PC-3 (cell line): ENCODE measurements around the gene KAT7. TPM values are rescaled to one million over a fixed set of nuclear protein-coding genes. Genes with fewer than 3 reads are reported as not detected.

Experiments
- ATAC-seq: fragments of 200-7000 bp; cut with Tn5 transposase; 2 replicates; pipeline ENCODE4 v1.9.1; 2020; ENCODE audit warnings: mild to moderate bottlenecking, moderate library complexity
- BruUV-seq: library from RNA; stranded (reverse); fragments of 400-500 nt; replicated peaks from 2 replicates; lab custom pipeline; 2021; lab: Mats Ljungman, UMichigan
- CTCF ChIA-PET: fragments of 300-600 bp; sonication (Branson Sonifier 250); formaldehyde crosslinking; loops from one replicate; lab custom pipeline; 2022; ENCODE audit warnings: antibody characterized with exemption; lab: Charles Lee
- POLR2A ChIA-PET: fragments of 300-600 bp; sonication (Branson Sonifier 250); formaldehyde crosslinking; loops from one replicate; lab custom pipeline; 2022; ENCODE audit warnings: antibody characterized with exemption; ENCODE audit not compliant: unreplicated experiment; lab: Charles Lee
- DNase-seq: peaks from one replicate; pipeline ENCODE4 v3.0.0-alpha.2; 2015
- H2AFZ ChIP-seq: fragments of 300-600 bp; sonication (generic); 2 replicates; pipeline ENCODE4 v1.6.0; 2016; ENCODE audit warnings: antibody characterized with exemption, low read length
- H3F3A ChIP-seq: fragments of 300-600 bp; sonication (generic); one replicate; pipeline ENCODE4 v1.6.0; 2017; ENCODE audit warnings: antibody characterized with exemption, low read length, control low read depth, mild to moderate bottlenecking; ENCODE audit not compliant: unreplicated experiment
- H3K27ac ChIP-seq: fragments of 300-600 bp; sonication (generic); 2 replicates; pipeline ENCODE4 v1.5.1; 2016; ENCODE audit warnings: mild to moderate bottlenecking, low read length
- H3K27me3 ChIP-seq: fragments of 300-600 bp; sonication (generic); 2 replicates; pipeline ENCODE4 v1.6.1; 2016; ENCODE audit warnings: low read length, mixed read lengths
- H3K36me3 ChIP-seq: fragments of 300-600 bp; sonication (generic); 2 replicates; pipeline ENCODE4 v1.6.1; 2016; ENCODE audit warnings: low read depth, mixed run types, low read length, mixed read lengths
- H3K4me1 ChIP-seq: fragments of 300-600 bp; sonication (generic); 2 replicates; pipeline ENCODE4 v1.5.1; 2016; ENCODE audit warnings: low read length; ENCODE audit not compliant: insufficient read depth
- H3K4me2 ChIP-seq: fragments of 300-600 bp; sonication (generic); 2 replicates; pipeline ENCODE4 v1.6.0; 2016; ENCODE audit warnings: low read length
- H3K4me3 ChIP-seq: fragments of 300-600 bp; sonication (generic); 2 replicates; pipeline ENCODE4 v1.5.1; 2016; ENCODE audit warnings: mild to moderate bottlenecking, low read length, mixed read lengths
- H3K79me2 ChIP-seq: fragments of 300-600 bp; sonication (generic); 2 replicates; pipeline ENCODE4 v1.6.1; 2017; ENCODE audit warnings: low read length, mixed read lengths
- H3K9ac ChIP-seq: fragments of 300-600 bp; sonication (generic); 2 replicates; pipeline ENCODE4 v1.6.0; 2016; ENCODE audit warnings: mild to moderate bottlenecking, low read length
- H3K9me2 ChIP-seq: fragments of 300-600 bp; sonication (generic); replicated peaks from 2 replicates; pipeline ENCODE4 v1.6.1; 2016; ENCODE audit warnings: mixed run types, low read length, mixed read lengths
- H3K9me3 ChIP-seq: fragments of 300-600 bp; sonication (generic); 2 replicates; pipeline ENCODE4 v1.6.1; 2016; ENCODE audit warnings: low read length, mixed read lengths
- H4K20me1 ChIP-seq: fragments of 300-600 bp; sonication (generic); 2 replicates; pipeline ENCODE4 v1.6.1; 2016; ENCODE audit warnings: low read length, mixed read lengths
- CTCF ChIP-seq: fragments of 300-600 bp; sonication (generic); conservative IDR thresholded peaks from 2 replicates; pipeline ENCODE4 v1.5.1; 2017; ENCODE audit warnings: antibody characterized with exemption, low read depth, mild to moderate bottlenecking, low read length
- EZH2 ChIP-seq: fragments of 300-600 bp; sonication (generic); IDR thresholded peaks from one replicate; pipeline ENCODE4 v1.6.1; 2017; ENCODE audit warnings: antibody characterized with exemption, mild to moderate bottlenecking, low read length; ENCODE audit not compliant: unreplicated experiment
- EZH2phosphoT487 ChIP-seq: fragments of 300-600 bp; sonication (generic); IDR thresholded peaks from 2 replicates; pipeline ENCODE4 v1.6.1; 2018; ENCODE audit warnings: mild to moderate bottlenecking, antibody characterized with exemption, low read length, borderline replicate concordance
- intact Hi-C: fragments of 100-400 bp; cut with micrococcal nuclease; formaldehyde crosslinking; loops from 2 replicates; pipeline ENCODE4 v1.9.0; 2023
- total RNA-seq: library from RNA; depleted of rRNA; stranded (reverse); fragments of >200 nt; gene quantifications from 2 replicates; pipeline ENCODE4 v1.2.3, GENCODE V29; 2014

The KAT7 gene
- total RNA-seq, 1 experiment from 2014 or later, result 39.1 TPM

- TSS peak; percentile 71 for BruUV-seq
- intact Hi-C loops, result loop anchor here (1.0 kb wide), 1 partner anchor 80 kb away; no protein-coding TSS in a partner anchor
- Histone ChIP-seq H3K9ac (peak overlapping the region; percentile 94), H2AFZ (peak overlapping the region; percentile 91), H3K9me2 (no peaks in the 10 kb centered on the region), H3K27ac (peak overlapping the region; percentile 3; the same call in 1 of the 2 replicates), H3K27me3 (no peaks in the 10 kb centered on the region), H3K4me1 (peaks cover 16% of the 10 kb centered on the region), H3K36me3 (peaks cover 15% of the 10 kb centered on the region), H3F3A (no peaks in the 10 kb centered on the region), H4K20me1 (peaks cover 27% of the 10 kb centered on the region), H3K4me2 (peak overlapping the region; percentile 87), H3K79me2 (peaks cover 38% of the 10 kb centered on the region), H3K4me3 (peak overlapping the region; percentile 84), H3K9me3 (no peaks in the 10 kb centered on the region)
- CTCF ChIA-PET, result interaction anchor here (1.4 kb wide), 1 partner anchor 24 kb away, joined by 3 read pairs; the partner anchor contains the start of gene FAM117A
- no peak for DNase-seq
- POLR2A ChIA-PET, result interaction anchor here (0.9 to 1.3 kb wide), 3 partner anchors 24 to 268 kb away, joined by 3 to 7 read pairs (median 5); partner anchors contain the start of genes FAM117A, ITGA3 and SLC35B1
- no peak for ATAC-seq
- TF ChIP-seq EZH2phosphoT487 (no peak), CTCF (no peak), EZH2 (no peak)
These were observed 500 bp upstream of the KAT7 start for GRCh38 chr17:49787884-49788477.

- Histone ChIP-seq H3K27me3 (no peaks in the 10 kb centered on the region), H3K4me3 (peak overlapping the region; percentile 73), H3K36me3 (peaks cover 24% of the 10 kb centered on the region), H3K9me2 (no peaks in the 10 kb centered on the region), H3F3A (no peaks in the 10 kb centered on the region), H4K20me1 (peaks cover 27% of the 10 kb centered on the region), H3K9me3 (no peaks in the 10 kb centered on the region), H3K79me2 (peaks cover 51% of the 10 kb centered on the region), H3K27ac (no peak overlapping the region), H2AFZ (no peak overlapping the region), H3K4me1 (peaks cover 16% of the 10 kb centered on the region), H3K4me2 (peak overlapping the region; percentile 96), H3K9ac (peak overlapping the region; percentile 18; the same call in 1 of the 2 replicates)
- intact Hi-C loops, result loop anchor here (1.0 kb wide), 2 partner anchors 25 to 374 kb away; partner anchors contain the start of gene FAM117A
- ChIA-PET POLR2A (no interaction called here), CTCF (interaction anchor here (1.4 kb wide), 1 partner anchor 25 kb away, joined by 3 read pairs; the partner anchor contains the start of gene FAM117A)
- TSS peak; percentile 43 for BruUV-seq
- DNase-seq (no peak), ATAC-seq (no peak)
- TF ChIP-seq CTCF (no peak), EZH2phosphoT487 (no peak), EZH2 (no peak)
These were observed 730 bp downstream of the KAT7 start for GRCh38 chr17:49789243-49789578.

- no TSS peak for BruUV-seq
- Histone ChIP-seq H3K27me3 (no peaks in the 10 kb centered on the region), H3K4me1 (peaks cover 10% of the 10 kb centered on the region), H3K4me2 (no peak overlapping the region), H3K79me2 (peaks cover 70% of the 10 kb centered on the region), H3F3A (no peaks in the 10 kb centered on the region), H3K27ac (no peak overlapping the region), H3K4me3 (no peak overlapping the region), H4K20me1 (peaks cover 33% of the 10 kb centered on the region), H2AFZ (no peak overlapping the region), H3K36me3 (peaks cover 50% of the 10 kb centered on the region), H3K9ac (no peak overlapping the region), H3K9me2 (no peaks in the 10 kb centered on the region), H3K9me3 (no peaks in the 10 kb centered on the region)
- no peak for TF ChIP-seq EZH2phosphoT487
- no peak for TF ChIP-seq CTCF
- TF ChIP-seq EZH2, result no peak
- DNase-seq, result no peak
- CTCF ChIA-PET, result interaction anchor here (0.7 kb wide), 1 partner anchor 59 kb away, joined by 3 read pairs; no protein-coding TSS in a partner anchor
- intact Hi-C loops, result no loop called here
- ATAC-seq, result no peak
- POLR2A ChIA-PET, result interaction anchor here (0.7 kb wide), 1 partner anchor 186 kb away, joined by 13 read pairs; no protein-coding TSS in a partner anchor
These were observed 4.8 kb downstream of the KAT7 start for GRCh38 chr17:49793309-49793708.
